A549 (cell line): ENCODE measurements around the gene COL24A1.

ENCODE experiments used
- CTCF ChIP-seq: fragments of >200 bp; sonication (Bioruptor Twin); formaldehyde crosslinking; IDR thresholded peaks from 3 replicates; pipeline ENCODE4 v1.5.1; 2016
- ESRRA ChIP-seq: fragments of 150-350 bp; IDR thresholded peaks from 2 replicates; pipeline ENCODE4 v1.6.1; 2014; ENCODE audit warnings: mild to moderate bottlenecking, low read length, borderline replicate concordance
- HMGXB4 ChIP-seq: fragments of 250-450 bp; sonication (Bioruptor Pico); IDR thresholded peaks from 2 replicates; pipeline ENCODE4 v1.5.0; 2021; ENCODE audit warnings: mild to moderate bottlenecking, moderate library complexity, borderline replicate concordance
- MAFK ChIP-seq: fragments of 450-650 bp; IDR thresholded peaks from 2 replicates; pipeline ENCODE4 v1.6.1; 2014; ENCODE audit not compliant: partially characterized antibody
- MAZ ChIP-seq: fragments of 150-350 bp; IDR thresholded peaks from 2 replicates; pipeline ENCODE4 v1.6.1; 2014; ENCODE audit warnings: antibody characterized with exemption, low read depth, low read length, borderline replicate concordance
- MYC ChIP-seq: IDR thresholded peaks from 2 replicates; pipeline ENCODE4 v1.6.1; 2012; ENCODE audit warnings: mild to moderate bottlenecking, inconsistent platforms, low read length, improper control_type of control experiment, borderline replicate concordance
- POLR2A ChIP-seq: IDR thresholded peaks from 2 replicates; pipeline ENCODE4 v1.6.1; 2012; ENCODE audit warnings: mild to moderate bottlenecking, low read length
- REST ChIP-seq: fragments of 200-600 bp; sonication (generic); IDR thresholded peaks from 2 replicates; pipeline ENCODE4 v1.6.1; 2016; ENCODE audit warnings: antibody characterized with exemption, mild to moderate bottlenecking, moderate library complexity
- RNF2 ChIP-seq: fragments of 200-600 bp; sonication (generic); IDR thresholded peaks from 2 replicates; pipeline ENCODE4 v1.6.1; 2016; ENCODE audit warnings: low read depth, mild to moderate bottlenecking, antibody characterized with exemption, moderate library complexity, borderline replicate concordance
- USF2 ChIP-seq: fragments of 450-650 bp; IDR thresholded peaks from 2 replicates; pipeline ENCODE4 v1.6.1; 2014; ENCODE audit warnings: antibody characterized with exemption

GRCh38 chr1:86150553-86151055 lies 6.0 kb downstream of the COL24A1 start:
- no peak for TF ChIP-seq CTCF
- no peak for TF ChIP-seq HMGXB4 (CRISPR knock-in tag)
- TF ChIP-seq ESRRA, result no peak
- no peak for TF ChIP-seq USF2
- TF ChIP-seq POLR2A, result no peak
- TF ChIP-seq RNF2, result no peak
- TF ChIP-seq REST, result no peak
- TF ChIP-seq MAFK, result no peak
- no peak for TF ChIP-seq MYC
- no peak for TF ChIP-seq MAZ
